Measurements from ENCODE around the gene CD300C. TPM values are rescaled to one million over a fixed set of nuclear protein-coding genes. Genes with fewer than 3 reads are reported as not detected.

The CD300C gene
- total and polyA plus RNA-seq, 10 of the 15 experiments (the other 5 are each of a cell fraction or from before 2014, with no cell fraction given) = 0.12 to 0.38 (median 0.23) TPM; not detected in 3

- POLR2A ChIA-PET = interaction anchor here (1.3 to 2.3 kb wide), 2 partner anchors 31 to 33 kb away, joined by 3 to 5 read pairs; partner anchors contain the start of gene CD300LB
- CTCF ChIA-PET = interaction anchor here (0.5 to 4.2 kb wide), 7 partner anchors 8 to 121 kb away, joined by 3 to 15 read pairs (median 4); no protein-coding TSS in a partner anchor
Observed at GRCh38 chr17:74499992-74500391, 45.9 kb downstream of the CD300C start.

More at GRCh38 chr17:74499992-74500391, 45.9 kb downstream of the CD300C start:
- no peak overlapping the region for H3K4me3 ChIP-seq
- intact Hi-C loops (cut with micrococcal nuclease; ENCODE audit: unreplicated experiment) = no loop called here
- SMC1A ChIA-PET (ENCODE audit: uncharacterized antibody, unreplicated experiment) = interaction anchor here (1.6 to 1.8 kb wide), 3 partner anchors 12 to 121 kb away, joined by 4 to 6 read pairs (median 5); no protein-coding TSS in a partner anchor
- H2AFZ ChIP-seq (ENCODE audit: control insufficient read depth, low read depth, low read length) = no peak overlapping the region
- DNase-seq (ENCODE audit: low read depth, low spot score) (no peak), FAIRE-seq (no peak), ATAC-seq (no peak)
- TF ChIP-seq STAT3 (IDR thresholded peaks at IDR 0.05; ENCODE audit: low read depth, low read length) = no peak
- no peak for TF ChIP-seq SUZ12 (IDR thresholded peaks at IDR 0.05; ENCODE audit: unreplicated experiment)
- no peak for TF ChIP-seq NFXL1 (IDR thresholded peaks at IDR 0.05; ENCODE audit: borderline replicate concordance)
- no peak for TF ChIP-seq MAX (IDR thresholded peaks at IDR 0.05; ENCODE audit: low read depth, low read length)
- TF ChIP-seq ATF7 (IDR thresholded peaks at IDR 0.05; ENCODE audit: low read depth) = no peak
- no peak for TF ChIP-seq IRF4 (IDR thresholded peaks at IDR 0.05; ENCODE audit: low read depth, low read length)
- TF ChIP-seq BMI1 (IDR thresholded peaks at IDR 0.05; ENCODE audit: borderline replicate concordance) = no peak
- no peak for TF ChIP-seq IRF3 (IDR thresholded peaks at IDR 0.05)
- TF ChIP-seq ETV6 (conservative IDR thresholded peaks at IDR 0.05 in 1 of 2, IDR thresholded peaks at IDR 0.05 in 1 of 2; ENCODE audit: borderline replicate concordance in 1 of 2, low read depth in 1 of 2) = no peak
- TF ChIP-seq SRF (IDR thresholded peaks at IDR 0.05; ENCODE audit: low read depth in 2 of 2, low read length in 2 of 2) = no peak
- TF ChIP-seq USF2 (IDR thresholded peaks at IDR 0.05; ENCODE audit: borderline replicate concordance, low read depth, low read length) = no peak
- TF ChIP-seq WRNIP1 (IDR thresholded peaks at IDR 0.05; ENCODE audit: borderline replicate concordance, low read depth, low read length) = no peak
- no peak for TF ChIP-seq SMARCA5 (IDR thresholded peaks at IDR 0.05)
- no peak for TF ChIP-seq ESRRA (IDR thresholded peaks at IDR 0.05; ENCODE audit: low read length)
- TF ChIP-seq RAD51 (IDR thresholded peaks at IDR 0.05) = no peak
- no peaks in the 10 kb centered on the region for H4K20me1 ChIP-seq (ENCODE audit: control insufficient read depth, insufficient read depth)
- BruUV-seq (replicated peaks) = no TSS peak
- RAD21 ChIA-PET (ENCODE audit: unreplicated experiment) = interaction anchor here (0.8 to 1.1 kb wide), 2 partner anchors 43 to 121 kb away, joined by 3 to 4 read pairs; no protein-coding TSS in a partner anchor
- no peaks in the 10 kb centered on the region for H3K27me3 ChIP-seq (replicated peaks in 1 of 2; ENCODE audit: control insufficient read depth in 2 of 2, insufficient read depth in 2 of 2, low read length in 1 of 2)
- no peaks in the 10 kb centered on the region for H3K9me3 ChIP-seq (replicated peaks; ENCODE audit: control insufficient read depth, insufficient read depth, low read length)
- H3K36me3 ChIP-seq (ENCODE audit: control insufficient read depth in 2 of 2, insufficient read depth in 2 of 2, low read length in 1 of 2) = no peaks in the 10 kb centered on the region
- whole genome bisulfite sequencing (ENCODE audit: insufficient coverage, insufficient replicate concordance, low lambda C conversion rate, missing lambda C conversion rate) = 87% methylated on average over 3 of the region's 3 CpGs
- no peak overlapping the region for H3K27ac ChIP-seq (ENCODE audit: control insufficient read depth, insufficient read depth)
- no peaks in the 10 kb centered on the region for H3K79me2 ChIP-seq (ENCODE audit: control insufficient read depth, insufficient read depth, low read length)
- in situ Hi-C loops (cut with MboI) = no loop called here
- H3K4me1 ChIP-seq (ENCODE audit: control insufficient read depth, insufficient read depth, low read length) = no peaks in the 10 kb centered on the region
- no peak overlapping the region for H3K9ac ChIP-seq (ENCODE audit: control insufficient read depth, insufficient read depth, low read length)
- H3K4me2 ChIP-seq (ENCODE audit: control insufficient read depth, insufficient read depth) = no peak overlapping the region

Data from GM12878 (cell line).